ENCODE data around the gene CCDC78.
"Not testable (repeated sequence)": the region's sequence is repeated elsewhere in the genome, so short reads cannot be mapped to it uniquely, and the experiment has no call there.

CCDC78 gene

GRCh38 chr16:725041-725376 lies 1.2 kb downstream of the CCDC78 start:
- no peak for DNase-seq (ENCODE audit: low read depth in 2 of 2, low spot score in 1 of 2)

GRCh38 chr16:724188-725040 lies 1.8 kb downstream of the CCDC78 start:
- DNase-seq (ENCODE audit: low read depth in 2 of 2, low spot score in 1 of 2) = no peak

GRCh38 chr16:723695-724094 lies 2.5 kb downstream of the CCDC78 start:
- DNase-seq (ENCODE audit: low read depth in 2 of 2, low spot score in 1 of 2) = no peak

- no peak for DNase-seq (ENCODE audit: low read depth in 2 of 2, low spot score in 1 of 2)
Measured at GRCh38 chr16:722835-723633, 3.2 kb downstream of the CCDC78 start.

GRCh38 chr16:721765-722540 lies 4.3 kb downstream of the CCDC78 start:
- no peak for DNase-seq (ENCODE audit: low read depth in 2 of 2, low spot score in 1 of 2)

- peak; percentile 37 to 57 for DNase-seq (ENCODE audit: low read depth in 2 of 2, low spot score in 1 of 2)
Measured at GRCh38 chr16:720990-721764, 5.1 kb downstream of the CCDC78 start, which contains the start of gene ANTKMT. TSS of gene ANTKMT (plus strand) at chr16:721146. CDS start at chr16:721275, 129 bp downstream.

- no peak for DNase-seq (ENCODE audit: low read depth in 2 of 2, low spot score in 1 of 2)
Measured at GRCh38 chr16:720447-720989, 5.7 kb downstream of the CCDC78 start.

GRCh38 chr16:719815-720446 lies 6.3 kb downstream of the CCDC78 start:
- no peak for DNase-seq (ENCODE audit: low read depth in 2 of 2, low spot score in 1 of 2)

- DNase-seq (ENCODE audit: low read depth in 2 of 2, low spot score in 1 of 2) = no peak
Measured at GRCh38 chr16:718922-719321, 7.3 kb downstream of the CCDC78 start.

- no peak for DNase-seq (ENCODE audit: low read depth in 2 of 2, low spot score in 1 of 2)
Measured at GRCh38 chr16:718389-718788, 7.9 kb downstream of the CCDC78 start.

GRCh38 chr16:717450-718245 lies 8.6 kb downstream of the CCDC78 start:
- DNase-seq (ENCODE audit: low read depth in 2 of 2, low spot score in 1 of 2) = no peak

GRCh38 chr16:716768-717325 lies 9.4 kb downstream of the CCDC78 start:
- no peak for DNase-seq (ENCODE audit: low read depth in 2 of 2, low spot score in 1 of 2)

- no peak for DNase-seq (ENCODE audit: low read depth in 2 of 2, low spot score in 1 of 2)
Measured at GRCh38 chr16:716200-716568, 10.1 kb downstream of the CCDC78 start.

- DNase-seq (ENCODE audit: low read depth in 2 of 2, low spot score in 1 of 2) = no peak
Measured at GRCh38 chr16:715477-716199, 10.6 kb downstream of the CCDC78 start.

- peak; percentile 67 to 78 for DNase-seq (ENCODE audit: low read depth in 2 of 2, low spot score in 1 of 2)
Measured at GRCh38 chr16:714558-715476, 11.4 kb downstream of the CCDC78 start, which contains the start of gene METRN. TSS of gene METRN (plus strand) at chr16:715118. CDS start at chr16:715290, 172 bp downstream.

GRCh38 chr16:714079-714478 lies 12.2 kb downstream of the CCDC78 start:
- DNase-seq (ENCODE audit: low read depth in 2 of 2, low spot score in 1 of 2) = no peak

- DNase-seq (ENCODE audit: low read depth in 2 of 2, low spot score in 1 of 2) = not testable (repeated sequence)
Measured at GRCh38 chr16:712740-713250, 13.4 kb downstream of the CCDC78 start.
